GM21717 (cell line): ENCODE data around the gene GPR3.
"Not testable (repeated sequence)": the region's sequence is repeated elsewhere in the genome, so short reads cannot be mapped to it uniquely, and the experiment has no call there.

Source experiments
- ATAC-seq: cut with Tn5 transposase; IDR thresholded peaks from one replicate; pipeline ENCODE4 v1.9.1; 2021; ENCODE audit warnings: mild to moderate bottlenecking, moderate library complexity; ENCODE audit not compliant: unreplicated experiment

GPR3 gene

DNA sequence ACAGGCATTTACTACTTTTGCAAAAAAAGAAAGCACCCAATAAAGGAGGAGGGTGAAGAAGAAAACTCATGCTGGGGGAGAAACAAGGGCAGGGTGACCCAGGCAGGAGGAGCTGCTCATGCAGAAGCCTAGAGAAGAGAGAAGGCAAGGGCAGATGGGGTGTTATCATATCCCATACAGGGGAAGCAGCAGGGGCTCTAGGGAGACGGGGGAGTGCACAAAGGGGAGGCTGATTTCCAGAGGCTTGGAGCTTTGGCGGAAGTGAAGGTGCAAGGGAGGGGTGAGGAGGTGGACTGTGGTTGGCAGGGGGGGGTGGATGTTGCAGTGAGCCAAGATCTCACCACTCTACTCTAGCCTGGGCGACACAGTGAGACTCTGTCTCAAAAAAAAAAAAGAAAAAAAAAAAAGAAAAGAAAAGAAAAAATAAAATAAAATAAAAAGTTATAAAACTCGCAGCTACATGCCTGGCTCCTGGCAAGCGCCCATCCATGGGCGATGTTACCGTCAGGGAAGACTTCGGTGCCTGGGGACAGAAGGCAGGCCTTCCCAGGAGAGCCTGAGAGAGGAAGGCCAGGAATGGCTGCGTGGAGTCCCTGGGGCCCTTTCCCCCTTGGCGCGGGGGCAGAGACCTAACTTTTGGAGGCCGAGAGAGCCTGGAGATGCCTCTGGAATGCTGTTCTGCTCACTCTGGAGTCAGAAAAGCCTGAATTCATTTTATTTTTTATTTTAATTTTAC lies 14.5 kb upstream of the GPR3 start:
- ATAC-seq, result no peak

DNA sequence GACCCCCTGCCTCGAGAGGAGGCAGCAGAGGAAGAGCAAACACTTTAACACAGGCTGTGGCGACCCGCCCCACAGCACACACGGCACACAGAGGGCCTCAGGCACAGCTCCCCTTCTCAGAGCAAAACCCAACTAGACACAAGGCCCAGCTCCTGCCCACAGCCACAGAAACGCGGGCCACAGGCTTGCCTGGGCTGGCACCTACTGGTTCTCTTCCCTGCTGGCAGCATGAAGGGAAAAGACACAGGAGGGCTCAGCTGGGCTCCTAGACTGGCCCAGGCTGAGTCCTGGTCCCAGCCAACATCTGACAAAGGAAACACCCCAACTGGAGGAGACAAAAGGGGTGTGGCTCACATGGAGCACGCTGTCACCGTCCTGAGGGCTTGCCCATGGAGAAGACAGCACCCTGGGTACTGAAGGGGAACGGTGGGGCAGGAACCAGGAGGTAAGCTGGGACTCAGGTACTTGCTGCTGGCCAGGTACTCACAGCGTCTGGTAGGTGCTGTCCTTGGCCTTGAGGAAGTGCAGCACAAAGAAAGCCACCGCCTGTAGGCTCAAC lies 12.8 kb upstream of the GPR3 start:
- ATAC-seq, result no peak

DNA sequence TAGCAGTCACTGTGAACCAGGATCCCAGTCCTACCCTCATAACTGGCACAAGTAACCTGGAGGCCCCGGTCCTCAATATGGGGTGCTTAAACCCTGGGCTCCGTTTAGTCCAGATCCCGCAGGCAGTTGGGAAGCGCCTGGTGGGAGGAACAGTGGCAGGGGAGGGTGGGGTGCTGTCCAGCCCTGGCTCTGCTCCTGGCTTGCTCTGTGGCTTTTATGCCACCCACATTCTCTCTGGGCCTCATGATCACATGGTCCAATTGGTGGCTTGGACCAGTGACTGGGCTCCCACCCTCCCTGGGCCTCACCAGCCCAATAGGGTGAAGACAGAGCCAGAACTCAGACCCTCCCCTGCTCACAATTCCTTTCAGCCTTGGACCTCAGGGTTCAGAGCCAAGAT lies 12.2 kb upstream of the GPR3 start:
- no peak for ATAC-seq

DNA sequence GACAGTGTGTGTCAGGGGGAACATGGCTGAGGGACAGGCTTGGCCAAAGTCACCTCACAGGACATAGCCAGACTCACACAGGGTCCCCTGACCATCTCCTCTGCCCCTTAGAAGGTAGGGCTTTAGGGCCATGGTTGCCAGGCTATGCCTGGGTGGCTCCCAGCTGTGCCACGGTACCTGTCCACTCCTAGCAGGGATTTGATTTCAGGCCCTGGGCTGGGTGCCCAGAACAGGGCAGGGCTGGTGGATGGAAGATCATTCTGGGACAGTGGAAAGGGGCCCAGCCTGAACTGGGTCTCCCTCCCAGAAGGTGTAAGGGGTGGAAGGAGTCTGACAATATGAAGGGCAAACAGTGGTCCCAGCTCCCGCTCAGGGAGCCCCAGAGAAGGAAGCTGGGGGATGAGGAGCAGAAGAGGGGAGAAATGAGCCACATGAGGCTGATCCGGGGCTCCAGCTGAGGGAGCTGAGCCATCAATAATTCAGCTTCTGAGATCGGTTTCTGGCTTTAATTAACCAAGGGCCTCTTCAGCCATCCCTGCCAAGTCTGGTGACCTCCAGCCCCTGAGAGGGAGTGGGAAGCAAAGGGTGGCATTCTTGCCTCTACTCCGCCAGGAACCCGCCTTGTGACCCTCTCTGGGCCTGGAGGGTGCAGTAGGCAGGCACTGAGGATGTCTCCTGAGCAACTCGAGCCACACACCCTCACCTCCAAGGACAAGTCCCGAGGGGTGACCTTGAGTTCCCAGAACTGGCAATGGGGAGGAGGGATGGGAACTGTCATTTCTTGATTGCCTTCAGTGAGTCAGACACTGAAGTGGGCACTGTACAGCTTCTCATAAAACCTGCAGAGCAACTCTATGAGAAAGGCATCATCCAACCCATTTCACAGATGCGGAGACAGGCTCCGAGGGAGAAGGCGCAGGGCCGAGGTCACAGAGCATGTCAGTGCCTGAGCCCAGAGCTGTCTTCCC lies 11.4 kb upstream of the GPR3 start:
- no peak for ATAC-seq

DNA sequence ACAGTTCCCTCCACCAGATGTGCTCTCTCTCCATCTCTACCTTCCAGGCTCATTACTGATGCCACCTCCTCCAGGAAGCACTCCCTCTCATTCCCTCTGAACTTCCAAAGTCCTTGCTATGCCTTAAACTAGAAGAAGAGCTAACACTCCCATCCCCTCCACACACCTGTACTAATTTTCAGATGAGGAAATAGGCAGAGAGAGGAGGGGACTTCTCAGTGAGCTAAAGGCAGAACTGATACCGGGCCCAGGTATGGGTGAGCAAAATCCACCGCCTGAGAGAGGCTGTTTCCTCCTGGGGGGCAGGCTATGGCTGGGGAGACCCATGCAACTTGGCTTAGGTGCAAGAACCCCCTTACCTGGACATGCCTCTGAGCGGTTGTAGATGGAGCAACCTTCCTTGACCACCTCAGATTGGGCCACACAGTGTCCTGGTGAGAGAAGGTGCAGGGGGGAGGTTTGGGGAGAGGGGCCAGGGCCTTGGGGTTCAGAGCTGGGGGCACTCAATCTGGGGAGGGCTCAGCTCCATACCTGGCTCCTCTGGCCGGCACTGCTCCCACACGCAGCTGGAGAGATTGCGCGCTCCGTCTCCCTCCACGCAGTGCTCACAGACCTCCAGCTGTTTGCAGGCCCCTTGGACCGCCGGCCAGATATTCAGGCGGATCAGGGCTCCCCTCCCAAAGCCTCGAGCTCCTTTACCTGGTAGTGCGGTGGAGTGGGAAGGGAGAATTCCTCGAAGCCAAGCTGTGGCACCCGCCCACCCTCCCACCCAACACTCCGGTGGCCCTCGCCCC lies 10.3 kb upstream of the GPR3 start:
- ATAC-seq, result no peak

DNA sequence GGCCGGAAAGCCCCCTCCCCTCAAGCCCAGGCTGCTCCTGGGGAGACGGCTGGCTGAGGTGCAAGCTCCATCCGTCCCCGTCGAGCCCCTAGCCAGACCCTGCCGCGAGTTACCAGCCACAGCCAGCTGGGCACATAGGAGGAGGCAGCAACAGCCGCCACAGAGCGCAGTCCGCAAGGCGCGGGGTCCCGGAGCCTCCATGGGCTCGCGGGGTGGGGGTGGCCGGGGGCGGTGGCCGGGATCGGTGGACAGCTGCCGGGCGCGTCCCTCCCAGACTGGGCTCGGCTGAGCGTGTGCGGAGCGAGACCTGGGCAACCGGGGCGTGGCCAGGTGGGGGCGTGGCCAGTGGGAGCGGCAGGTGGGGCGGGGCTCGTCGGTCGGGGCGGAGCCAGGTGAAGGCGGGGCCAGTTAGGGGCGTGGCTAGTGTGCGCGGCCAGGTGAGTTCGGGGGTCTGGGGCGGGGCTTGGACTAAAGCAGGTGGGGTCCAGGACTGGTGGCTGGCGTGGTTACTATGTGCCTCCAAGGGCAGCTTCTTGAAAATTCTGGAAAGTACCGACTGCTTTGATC lies 9.3 kb upstream of the GPR3 start, which contains the start of gene CD164L2:
Gene CD164L2 (minus strand): TSS at position 295 of the 567 bp plus-strand sequence. CDS start 94 bp downstream, at position 201.
- ATAC-seq, result no peak

DNA sequence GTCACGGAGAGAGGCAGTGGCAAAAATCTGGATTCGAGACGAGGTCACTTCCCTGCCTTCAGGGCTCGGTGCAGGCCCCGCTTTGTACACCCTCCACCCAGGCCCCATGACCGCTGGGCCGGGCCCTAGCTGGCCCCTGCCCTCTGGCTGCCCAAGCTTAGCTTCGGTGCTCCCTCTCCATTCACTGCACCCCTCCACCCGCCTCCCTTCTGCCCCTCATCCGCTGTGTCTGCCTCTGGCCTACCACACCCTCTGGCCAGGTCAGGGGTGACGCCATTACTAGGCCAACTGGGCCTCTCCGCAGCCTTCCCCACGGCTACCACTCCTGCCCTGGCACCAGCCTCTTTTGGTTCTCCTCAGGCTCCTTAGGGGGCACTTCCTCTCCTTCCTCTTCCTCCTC lies 8.8 kb upstream of the GPR3 start:
- no peak for ATAC-seq

DNA sequence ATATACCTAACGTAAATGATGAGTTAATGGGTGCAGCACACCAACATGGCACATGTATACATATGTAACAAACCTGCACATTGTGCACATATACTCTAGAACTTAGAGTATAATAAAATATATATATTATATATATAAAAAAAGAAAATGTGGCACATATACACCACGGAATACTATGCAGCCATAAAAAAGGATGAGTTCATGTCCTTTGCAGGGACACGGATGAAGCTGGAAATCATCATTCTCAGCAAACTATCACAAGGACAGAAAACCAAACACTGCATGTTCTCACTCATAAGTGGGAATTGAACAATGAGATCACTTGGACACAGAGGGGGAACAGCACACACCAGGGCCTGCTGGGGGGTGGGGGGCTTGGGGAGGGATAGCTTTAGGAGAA lies 7.6 kb upstream of the GPR3 start:
- ATAC-seq, result not testable (repeated sequence)

DNA sequence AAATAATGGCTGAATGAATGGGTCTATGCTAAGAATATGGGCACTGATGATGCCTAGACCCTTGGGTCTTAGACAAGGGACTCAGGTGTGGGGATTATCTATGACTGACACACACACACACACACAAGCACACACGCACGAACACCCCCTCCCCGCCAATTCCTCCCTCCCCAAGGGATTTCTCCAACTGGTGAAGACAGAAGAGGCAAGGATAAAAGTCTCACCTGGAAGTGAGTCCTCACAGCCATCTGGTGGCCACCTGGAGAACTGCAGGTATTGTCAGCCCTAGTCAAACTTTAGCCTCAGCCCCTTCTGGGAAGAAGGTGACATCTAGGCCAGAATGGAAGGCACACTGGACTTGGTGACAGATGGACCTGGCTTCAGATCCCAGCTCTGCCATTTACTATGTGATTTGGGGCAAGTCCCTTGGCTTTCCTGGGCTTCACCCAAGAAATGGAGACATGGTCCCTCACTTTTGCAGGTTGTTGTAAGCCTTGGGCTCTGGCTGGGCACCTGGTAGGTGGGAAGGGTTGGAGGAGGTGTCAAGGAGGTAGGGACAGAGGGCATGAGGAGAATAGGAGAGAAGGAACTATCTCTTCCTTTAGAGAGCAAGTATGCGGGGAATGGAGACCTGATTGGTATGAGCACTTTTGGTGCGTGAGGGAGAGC lies 4.0 kb upstream of the GPR3 start:
- ATAC-seq, result no peak

DNA sequence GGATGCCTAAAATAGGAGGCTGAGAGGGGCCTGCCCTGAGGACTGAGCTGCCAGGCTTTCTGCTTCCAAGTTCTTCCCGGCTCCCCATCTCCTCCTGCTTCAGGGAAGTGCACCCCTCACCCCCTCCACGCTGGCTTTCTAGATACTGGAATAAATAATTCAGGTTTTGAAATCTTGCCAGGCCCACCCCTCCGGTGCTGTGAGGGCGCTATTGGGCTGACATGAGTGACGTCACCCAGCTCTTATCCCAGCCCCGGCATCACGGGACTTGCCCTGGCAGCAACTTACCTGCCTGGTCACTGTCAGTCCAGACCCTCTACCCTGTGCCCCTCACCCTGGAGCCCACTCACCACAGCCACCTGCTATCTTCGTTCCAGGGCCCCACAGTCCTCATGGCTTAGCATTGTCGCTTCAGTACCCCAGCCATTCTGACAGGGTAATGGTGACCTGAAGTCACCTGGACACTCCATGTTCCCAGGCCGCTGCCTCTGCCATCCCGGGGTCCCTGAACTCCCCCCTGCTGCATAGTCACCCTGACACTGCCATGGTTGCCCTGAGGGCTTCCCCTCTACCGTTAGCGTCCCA lies 819 bp upstream of the GPR3 start:
- no peak for ATAC-seq

DNA sequence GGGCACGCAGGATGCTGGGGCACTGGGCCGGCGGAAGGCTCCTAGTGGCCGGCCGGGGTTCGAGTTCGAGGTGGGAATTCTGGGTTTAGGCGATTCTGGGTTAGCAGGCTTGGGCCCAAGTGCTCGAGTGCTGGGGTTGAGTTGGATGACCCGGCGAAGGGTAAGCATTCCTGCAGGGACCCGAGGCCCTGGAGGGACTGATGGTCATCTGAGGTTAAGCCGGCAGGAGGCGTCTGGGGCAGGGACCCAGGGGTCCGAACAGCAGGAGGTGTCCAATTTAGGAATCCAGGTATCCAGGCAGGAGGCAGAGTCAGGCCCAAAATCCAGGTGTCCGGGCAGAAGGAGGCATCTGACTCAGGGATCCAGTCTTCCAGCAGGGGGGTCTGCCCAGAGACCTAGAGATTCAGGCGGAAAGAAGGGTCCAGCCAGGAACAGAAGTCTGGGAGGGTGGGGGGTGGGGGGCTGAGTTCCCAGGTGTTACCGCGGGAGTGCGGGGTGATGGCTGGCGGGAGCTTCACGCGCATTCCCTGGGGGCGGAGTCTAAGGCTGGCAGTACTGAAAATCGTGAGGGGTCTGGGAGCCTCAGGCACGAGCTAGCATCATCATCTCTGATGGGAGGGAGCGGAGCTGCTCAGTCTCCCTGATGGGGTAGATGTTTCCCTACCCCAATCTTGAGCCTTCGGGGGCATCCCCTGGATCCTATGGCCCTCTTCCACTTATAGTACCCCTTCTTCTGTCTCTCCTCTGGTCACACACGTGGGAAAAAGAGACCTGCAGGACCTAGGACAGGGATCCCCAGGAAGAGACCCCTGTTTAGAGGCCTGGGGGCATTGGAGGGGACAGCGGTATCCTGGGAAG lies 585 bp downstream of the GPR3 start:
- ATAC-seq, result no peak

DNA sequence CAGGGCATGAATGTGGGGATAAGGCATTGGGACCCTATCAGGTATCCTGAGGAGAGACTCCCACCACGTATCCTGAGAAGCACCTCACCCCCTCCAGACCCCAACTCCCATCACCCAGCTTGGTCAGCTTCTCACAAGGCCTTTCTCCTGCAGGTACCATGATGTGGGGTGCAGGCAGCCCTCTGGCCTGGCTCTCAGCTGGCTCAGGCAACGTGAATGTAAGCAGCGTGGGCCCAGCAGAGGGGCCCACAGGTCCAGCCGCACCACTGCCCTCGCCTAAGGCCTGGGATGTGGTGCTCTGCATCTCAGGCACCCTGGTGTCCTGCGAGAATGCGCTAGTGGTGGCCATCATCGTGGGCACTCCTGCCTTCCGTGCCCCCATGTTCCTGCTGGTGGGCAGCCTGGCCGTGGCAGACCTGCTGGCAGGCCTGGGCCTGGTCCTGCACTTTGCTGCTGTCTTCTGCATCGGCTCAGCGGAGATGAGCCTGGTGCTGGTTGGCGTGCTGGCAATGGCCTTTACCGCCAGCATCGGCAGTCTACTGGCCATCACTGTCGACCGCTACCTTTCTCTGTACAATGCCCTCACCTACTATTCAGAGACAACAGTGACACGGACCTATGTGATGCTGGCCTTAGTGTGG lies 1.3 kb downstream of the GPR3 start:
- ATAC-seq, result no peak

DNA sequence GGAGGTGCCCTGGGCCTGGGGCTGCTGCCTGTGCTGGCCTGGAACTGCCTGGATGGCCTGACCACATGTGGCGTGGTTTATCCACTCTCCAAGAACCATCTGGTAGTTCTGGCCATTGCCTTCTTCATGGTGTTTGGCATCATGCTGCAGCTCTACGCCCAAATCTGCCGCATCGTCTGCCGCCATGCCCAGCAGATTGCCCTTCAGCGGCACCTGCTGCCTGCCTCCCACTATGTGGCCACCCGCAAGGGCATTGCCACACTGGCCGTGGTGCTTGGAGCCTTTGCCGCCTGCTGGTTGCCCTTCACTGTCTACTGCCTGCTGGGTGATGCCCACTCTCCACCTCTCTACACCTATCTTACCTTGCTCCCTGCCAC lies 1.8 kb downstream of the GPR3 start:
- ATAC-seq, result no peak

DNA sequence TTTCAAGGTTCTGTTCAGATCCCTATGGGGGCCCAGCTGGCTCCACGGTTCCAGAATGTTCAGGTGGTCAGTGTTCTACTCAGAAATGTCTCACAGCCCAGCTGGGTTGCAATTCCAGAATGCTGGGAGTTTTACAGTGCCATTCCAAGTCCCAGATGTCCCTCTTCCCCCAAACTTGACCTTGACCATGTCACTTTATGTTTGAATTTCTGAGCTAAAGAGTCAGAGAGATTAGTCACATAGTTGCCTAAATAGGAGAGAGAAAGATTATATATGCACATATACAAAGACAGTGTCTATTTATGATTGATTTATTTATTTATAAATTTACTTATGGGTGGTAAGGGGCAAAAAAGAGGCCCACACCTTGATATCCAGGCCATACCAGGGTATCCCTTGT lies 2.5 kb downstream of the GPR3 start:
- no peak for ATAC-seq

DNA sequence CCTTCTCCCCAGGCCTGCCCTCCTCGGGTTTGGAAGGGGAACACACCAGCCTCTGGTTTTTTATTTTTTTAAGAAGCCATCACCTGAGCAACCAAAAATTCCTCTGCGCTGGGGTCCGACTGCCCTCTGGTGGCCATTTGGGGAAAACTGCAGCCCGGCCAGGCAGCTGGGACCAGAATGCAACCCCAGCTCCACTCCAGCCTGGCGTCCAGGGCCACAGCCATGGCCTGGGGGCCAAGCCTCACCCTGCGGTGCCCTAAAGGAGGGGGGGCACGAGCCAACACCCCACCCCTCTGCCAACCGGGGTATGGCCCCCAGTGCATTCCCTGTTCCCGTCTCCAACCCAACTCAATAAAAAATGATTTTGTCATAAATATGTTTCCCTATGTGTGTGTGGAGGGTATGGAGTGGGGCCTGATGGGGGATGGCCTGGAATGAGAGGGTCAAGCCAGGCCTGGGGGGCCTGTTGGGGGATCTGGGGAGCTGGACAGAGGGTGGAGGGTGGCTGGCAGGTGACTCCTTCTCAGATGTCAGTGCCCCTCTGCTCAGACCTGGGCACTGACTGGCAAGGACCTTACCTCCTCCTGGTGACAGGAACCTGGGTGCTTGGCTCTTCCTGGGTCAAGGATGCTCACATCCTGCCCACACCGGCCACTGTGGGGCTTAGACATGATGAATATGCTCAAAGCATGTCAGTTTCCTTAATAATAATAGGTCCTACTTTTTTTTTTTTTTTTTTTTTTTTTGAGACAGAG lies 3.2 kb downstream of the GPR3 start:
- ATAC-seq, result no peak

DNA sequence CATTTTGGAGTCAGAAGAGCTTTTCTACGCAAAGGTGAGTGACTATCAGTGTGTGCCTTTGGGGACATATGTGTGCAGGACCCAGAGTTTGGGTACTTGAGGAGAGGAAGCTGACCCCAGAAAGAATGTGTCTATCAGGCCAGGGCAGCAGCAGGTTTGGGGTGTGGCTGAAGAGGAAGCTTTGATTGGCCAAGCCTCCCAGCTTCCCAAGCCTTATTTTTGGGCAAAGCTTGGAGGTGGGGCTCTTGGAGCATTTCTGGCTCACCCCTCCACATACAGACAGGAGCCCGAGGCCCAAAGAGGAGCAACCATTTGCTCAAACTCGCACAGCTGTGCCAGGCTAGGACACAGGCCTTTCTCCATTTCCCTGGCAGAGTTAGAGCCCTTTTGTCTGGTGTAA lies 4.7 kb downstream of the GPR3 start:
- no peak for ATAC-seq

DNA sequence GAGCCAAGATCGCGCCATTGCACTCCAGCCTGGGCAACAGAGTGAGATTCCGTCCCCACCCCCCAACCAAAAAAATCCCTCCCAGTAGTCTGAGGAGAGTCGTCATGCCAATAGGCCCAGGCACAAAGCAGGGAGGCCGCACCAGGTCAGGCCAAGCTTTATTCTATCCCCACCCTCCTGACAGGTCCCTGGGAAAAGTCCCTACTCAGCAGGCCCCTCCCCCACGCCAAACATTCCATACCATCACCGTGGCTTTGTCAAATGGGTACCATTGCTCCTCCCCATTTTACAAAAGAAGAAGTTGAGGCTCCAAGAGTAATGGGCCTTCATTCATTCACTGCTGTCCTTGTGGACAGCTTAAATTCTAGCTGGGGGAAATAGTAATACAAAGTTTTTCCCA lies 5.3 kb downstream of the GPR3 start:
- ATAC-seq, result no peak
